ENCODE measurements around the gene LRRC42. TPM values are rescaled to one million over a fixed set of nuclear protein-coding genes. Genes with fewer than 3 reads are reported as not detected.

Gene LRRC42
- total RNA-seq, 4 donors from 2014 or later = 11.4 to 17.8 (median 14.6) TPM

DNA sequence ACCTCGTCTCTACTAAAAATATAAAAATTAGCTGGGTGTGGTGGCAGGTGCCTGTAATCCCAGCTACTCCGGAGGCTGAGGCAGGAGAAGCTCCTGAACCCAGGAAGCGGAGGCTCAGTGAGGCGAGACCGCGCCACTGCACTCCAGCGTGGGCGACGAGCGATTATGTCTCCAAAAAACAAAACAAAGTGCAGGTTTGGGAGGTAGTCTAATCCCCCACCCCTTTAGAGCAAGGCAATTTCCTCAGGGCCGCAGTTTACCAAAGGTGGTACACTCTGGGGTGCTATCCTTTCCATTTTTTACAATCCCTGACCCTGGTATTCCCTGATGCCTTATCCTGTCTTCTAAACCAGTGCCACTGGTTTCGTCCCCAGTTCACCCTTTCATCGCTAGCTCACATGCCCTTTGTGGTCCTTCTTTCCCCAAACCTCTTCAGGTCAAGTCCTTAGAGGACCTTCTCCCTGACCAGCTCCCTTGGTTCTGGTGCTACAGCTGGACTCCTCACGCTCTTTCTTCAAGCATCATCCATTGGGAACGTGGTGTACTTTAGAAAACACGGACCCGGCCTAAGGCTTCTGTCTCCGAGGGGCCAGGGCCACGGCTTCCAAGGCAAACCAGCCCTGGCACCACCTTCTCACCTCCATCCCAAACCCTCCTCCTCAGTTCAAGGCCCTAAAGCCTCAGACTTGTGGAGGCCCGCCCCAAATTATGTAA lies 1.5 kb upstream of the LRRC42 start:
- Histone ChIP-seq H3K27me3 (no peaks in the 10 kb centered on the region), H3K4me3 (peak overlapping the region; percentile 80 to 98 (median 92)), H3K36me3 (no peaks in the 10 kb centered on the region), H3K4me1 (peaks cover 8 to 19% of the 10 kb centered on the region in 2 donors), H3K9me3 (no peaks in the 10 kb centered on the region), H3K27ac (peak overlapping the region; percentile 86 to 97 (median 94))
- DNase-seq (no peak), ATAC-seq (no peak)
- intact Hi-C loops (cut with DNase I; ENCODE audit: low total_unique reads) = loop anchor here (1.0 to 10.0 kb wide), 7 partner anchors 82 to 1887 kb away; partner anchors contain the start of genes ACOT11, BTF3L4, CPT2 and NDC1
- in situ Hi-C loops (cut with MboI; ENCODE audit: low sequenced_read_pairs in 4 of 4) = loop anchor here in 3 of 4 donors (5.0 to 10.0 kb wide), 2 partner anchors 57 to 60 kb away; partner anchors contain the start of gene YIPF1 (in 3 of the 3)
- no peak for TF ChIP-seq POLR2A (IDR thresholded peaks at IDR 0.05)
- TF ChIP-seq, protein P1, sequence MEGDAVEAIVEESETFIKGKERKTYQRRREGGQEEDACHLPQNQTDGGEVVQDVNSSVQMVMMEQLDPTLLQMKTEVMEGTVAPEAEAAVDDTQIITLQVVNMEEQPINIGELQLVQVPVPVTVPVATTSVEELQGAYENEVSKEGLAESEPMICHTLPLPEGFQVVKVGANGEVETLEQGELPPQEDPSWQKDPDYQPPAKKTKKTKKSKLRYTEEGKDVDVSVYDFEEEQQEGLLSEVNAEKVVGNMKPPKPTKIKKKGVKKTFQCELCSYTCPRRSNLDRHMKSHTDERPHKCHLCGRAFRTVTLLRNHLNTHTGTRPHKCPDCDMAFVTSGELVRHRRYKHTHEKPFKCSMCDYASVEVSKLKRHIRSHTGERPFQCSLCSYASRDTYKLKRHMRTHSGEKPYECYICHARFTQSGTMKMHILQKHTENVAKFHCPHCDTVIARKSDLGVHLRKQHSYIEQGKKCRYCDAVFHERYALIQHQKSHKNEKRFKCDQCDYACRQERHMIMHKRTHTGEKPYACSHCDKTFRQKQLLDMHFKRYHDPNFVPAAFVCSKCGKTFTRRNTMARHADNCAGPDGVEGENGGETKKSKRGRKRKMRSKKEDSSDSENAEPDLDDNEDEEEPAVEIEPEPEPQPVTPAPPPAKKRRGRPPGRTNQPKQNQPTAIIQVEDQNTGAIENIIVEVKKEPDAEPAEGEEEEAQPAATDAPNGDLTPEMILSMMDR (IDR thresholded peaks at IDR 0.05 in 4 of 5, conservative IDR thresholded peaks at IDR 0.05 in 1 of 5) = no peak

DNA sequence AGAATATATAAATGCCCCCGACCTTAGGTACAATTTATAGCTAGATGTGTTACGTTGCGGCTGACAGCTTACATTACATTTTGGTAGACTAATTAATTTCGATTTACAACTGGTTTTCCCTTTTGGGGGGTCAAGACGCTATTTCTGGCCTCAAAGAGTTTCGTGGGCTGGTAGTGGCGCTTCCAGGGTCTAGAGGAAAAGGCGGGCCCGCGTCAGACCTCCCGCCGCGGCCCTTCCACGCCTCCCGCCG lies 1.0 kb upstream of the LRRC42 start:
- DNase-seq = no peak
- in situ Hi-C loops (cut with MboI; ENCODE audit: low sequenced_read_pairs in 4 of 4) = loop anchor here in 3 of 4 donors (5.0 to 10.0 kb wide), 2 partner anchors 58 to 60 kb away; partner anchors contain the start of gene YIPF1 (in 3 of the 3)
- peak overlapping the region; percentile 80 to 98 (median 92) for H3K4me3 ChIP-seq
- no peaks in the 10 kb centered on the region for H3K36me3 ChIP-seq
- no peaks in the 10 kb centered on the region for H3K27me3 ChIP-seq
- H3K4me1 ChIP-seq = peaks cover 8 to 19% of the 10 kb centered on the region in 2 donors
- ATAC-seq = peak in 1 of 2 donors; percentile 4
- peak overlapping the region; percentile 86 to 97 (median 94) for H3K27ac ChIP-seq
- H3K9me3 ChIP-seq = no peaks in the 10 kb centered on the region
- TF ChIP-seq, protein P1 (IDR thresholded peaks at IDR 0.05 in 4 of 5, conservative IDR thresholded peaks at IDR 0.05 in 1 of 5) = no peak
- TF ChIP-seq POLR2A (IDR thresholded peaks at IDR 0.05) = no peak
- intact Hi-C loops (cut with DNase I; ENCODE audit: low total_unique reads) = loop anchor here (1.0 to 10.0 kb wide), 7 partner anchors 83 to 1888 kb away; partner anchors contain the start of genes ACOT11, BTF3L4, CPT2 and NDC1

DNA sequence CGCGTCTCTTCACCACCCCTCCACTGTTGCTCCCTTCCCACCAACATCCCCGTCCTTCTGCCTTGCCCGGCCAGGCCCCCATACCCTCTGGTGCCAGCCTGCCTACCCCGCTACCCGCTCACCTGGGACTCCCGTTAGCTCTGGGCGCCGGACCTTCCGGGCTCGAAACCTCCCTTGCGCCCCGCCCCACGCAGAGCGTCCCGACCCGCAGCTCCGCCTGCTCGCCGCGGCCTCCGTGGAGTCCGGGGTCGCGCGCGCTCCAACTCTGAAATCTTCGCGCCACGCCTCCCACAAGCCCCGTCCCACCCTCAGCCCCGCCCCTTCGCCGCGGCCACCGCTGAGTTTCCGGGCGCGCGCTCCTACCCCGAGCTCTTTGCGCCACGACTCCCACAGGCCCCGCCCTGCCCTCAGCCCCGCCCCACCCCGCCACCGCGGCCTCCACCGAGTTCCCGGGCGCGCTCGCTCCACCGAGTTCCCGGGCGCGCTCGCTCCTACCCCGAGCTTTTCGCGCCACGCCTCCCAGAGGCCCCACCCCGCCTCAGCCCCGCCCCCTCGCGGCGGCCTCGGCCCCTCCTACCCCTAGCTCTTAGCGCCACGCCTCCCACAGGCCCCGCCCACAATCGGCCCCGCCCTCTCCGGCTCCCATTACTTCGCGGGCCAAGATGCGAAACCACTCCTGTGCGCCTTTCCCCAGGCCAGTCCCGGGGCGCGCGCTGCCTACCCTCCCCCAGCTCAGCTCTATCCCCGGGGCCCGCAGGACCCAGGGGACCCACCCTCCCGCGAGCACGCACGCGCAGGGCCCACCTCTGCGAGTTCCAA lies 508 bp upstream of the LRRC42 start, which contains the start of gene IFT25:
IFT25 (minus strand) TSS at position 267 of the 819 bp plus-strand sequence. CDS start 5,617 bp downstream, outside the sequence.
- DNase-seq (peak; percentile 91 to 95), ATAC-seq (peak; percentile 85 to 86)
- intact Hi-C loops (cut with DNase I; ENCODE audit: low total_unique reads) (loop anchor here (1.0 to 10.0 kb wide), 8 partner anchors 56 to 1888 kb away; partner anchors contain the start of genes ACOT11, BTF3L4, CPT2 and NDC1), in situ Hi-C loops (cut with MboI; ENCODE audit: low sequenced_read_pairs in 4 of 4) (loop anchor here in 3 of 4 donors (5.0 to 10.0 kb wide), 2 partner anchors 58 to 61 kb away; partner anchors contain the start of gene YIPF1 (in 3 of the 3))
- no peaks in the 10 kb centered on the region for H3K36me3 ChIP-seq
- no peaks in the 10 kb centered on the region for H3K9me3 ChIP-seq
- TF ChIP-seq POLR2A (IDR thresholded peaks at IDR 0.05) = peak; percentile 37 to 64
- TF ChIP-seq, protein P1 (IDR thresholded peaks at IDR 0.05 in 4 of 5, conservative IDR thresholded peaks at IDR 0.05 in 1 of 5) = no peak
- no peaks in the 10 kb centered on the region for H3K27me3 ChIP-seq
- peak within 1 kb of the TSS; percentile 86 to 97 (median 94) for H3K27ac ChIP-seq
- peaks cover 8 to 19% of the 10 kb centered on the region in 2 donors for H3K4me1 ChIP-seq
- H3K4me3 ChIP-seq = peak within 1 kb of the TSS; percentile 80 to 98 (median 92)

DNA sequence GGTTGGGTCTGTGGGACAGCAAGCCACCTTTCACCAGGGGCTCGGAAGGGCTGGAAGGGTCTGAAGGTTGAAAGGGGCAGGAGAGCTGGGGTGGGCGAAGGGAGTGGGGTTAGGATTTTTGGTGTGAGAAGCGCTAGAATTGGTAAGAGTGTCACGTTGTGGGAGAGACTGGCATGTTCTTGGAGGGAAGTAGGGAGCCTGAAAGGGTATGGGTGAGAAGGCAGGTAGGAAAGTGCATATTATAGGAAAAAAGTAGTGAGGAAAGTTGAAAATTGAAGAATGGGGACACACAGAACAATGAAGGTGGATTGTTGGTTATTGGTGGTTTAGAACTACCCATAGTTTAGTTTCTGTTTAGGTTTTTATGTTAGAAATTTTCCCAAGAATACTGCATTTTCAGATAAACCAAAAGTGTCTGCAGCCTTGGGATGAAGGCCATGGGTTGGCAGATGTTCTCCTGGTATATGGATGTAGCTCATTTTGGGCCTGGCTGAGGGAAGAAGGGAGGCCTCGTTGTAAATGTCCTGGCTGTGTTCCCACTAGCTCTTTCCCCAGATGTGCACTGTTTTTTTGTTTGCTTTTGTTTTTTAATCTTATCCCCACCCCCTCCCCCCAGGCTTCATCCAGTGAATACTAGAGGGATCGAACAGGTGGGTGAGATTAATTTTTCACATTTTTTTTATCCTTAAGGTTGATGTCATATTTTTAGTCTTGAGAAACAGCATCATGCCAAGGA lies 1.2 kb downstream of the LRRC42 start:
- intact Hi-C loops (cut with DNase I; ENCODE audit: low total_unique reads) (loop anchor here (5.0 to 10.0 kb wide), 5 partner anchors 85 to 1890 kb away; partner anchors contain the start of genes ACOT11, BTF3L4, CPT2 and TTC4), in situ Hi-C loops (cut with MboI; ENCODE audit: low sequenced_read_pairs in 4 of 4) (loop anchor here in 3 of 4 donors (5.0 to 10.0 kb wide), 2 partner anchors 60 to 63 kb away; partner anchors contain the start of gene YIPF1 (in 3 of the 3))
- no peaks in the 10 kb centered on the region for H3K9me3 ChIP-seq
- ATAC-seq = no peak
- peak overlapping the region; percentile 73 to 98 (median 84) for H3K4me3 ChIP-seq
- no peak for DNase-seq
- TF ChIP-seq, protein P1 (IDR thresholded peaks at IDR 0.05 in 4 of 5, conservative IDR thresholded peaks at IDR 0.05 in 1 of 5) = no peak
- TF ChIP-seq POLR2A (IDR thresholded peaks at IDR 0.05) = no peak
- peak overlapping the region; percentile 86 to 97 (median 94) for H3K27ac ChIP-seq
- H3K36me3 ChIP-seq = peaks cover 0 to 6% of the 10 kb centered on the region in 2 donors
- H3K27me3 ChIP-seq = no peaks in the 10 kb centered on the region
- peaks cover 8 to 19% of the 10 kb centered on the region in 2 donors for H3K4me1 ChIP-seq
